GM12878 (cell line): ENCODE results near the gene EEPD1. TPM values are rescaled to one million over a fixed set of nuclear protein-coding genes. Genes with fewer than 3 reads are reported as not detected.

ENCODE experiments used
- ATAC-seq: fragments of 200-7000 bp; cut with Tn5 transposase; 3 replicates; pipeline ENCODE4 v1.9.1; 2020; ENCODE audit warnings: mild to moderate bottlenecking, moderate library complexity
- BruUV-seq: library from RNA; stranded (reverse); fragments of 400-500 nt; replicated peaks from 2 replicates; lab custom pipeline; 2021; lab: Mats Ljungman, UMichigan
- CTCF ChIA-PET: fragments of 300-600 bp; sonication (Branson Sonifier 250); formaldehyde crosslinking; extraction: SDS; loops from one replicate; lab custom pipeline; 2021; ENCODE audit warnings: inconsistent platforms; lab: Yijun Ruan, JAX
- POLR2A ChIA-PET: fragments of 350-600 bp; formaldehyde crosslinking; extraction: SDS; loops from one replicate; lab custom pipeline; 2021; ENCODE audit warnings: inconsistent platforms; lab: Charles Lee
- RAD21 ChIA-PET: fragments of 300-600 bp; sonication (Branson Sonifier 250); formaldehyde crosslinking; loops from one replicate; lab custom pipeline; 2023; ENCODE audit warnings: antibody characterized with exemption; ENCODE audit not compliant: unreplicated experiment; lab: Charles Lee
- SMC1A ChIA-PET: fragments of 300-600 bp; sonication (Branson Sonifier 250); formaldehyde crosslinking; loops from one replicate; lab custom pipeline; 2023; ENCODE audit not compliant: unreplicated experiment, uncharacterized antibody; lab: Charles Lee
- DNase-seq: peaks from one replicate; pipeline ENCODE4 v3.0.0-alpha.2; 2011; ENCODE audit warnings: low read depth, low spot score
- FAIRE-seq: peaks from 3 replicates; lab custom pipeline; 2011; peaks lifted over from hg19 to GRCh38; lab: Jason Lieb, UNC
- H2AFZ ChIP-seq: 2 replicates; pipeline ENCODE4 v1.6.0; 2011; ENCODE audit warnings: low read depth, low read length, control low read depth; ENCODE audit not compliant: control insufficient read depth
- H3K27ac ChIP-seq: 2 replicates; pipeline ENCODE4 v1.5.1; 2011; ENCODE audit warnings: control low read depth; ENCODE audit not compliant: control insufficient read depth, insufficient read depth
- H3K27me3 ChIP-seq, 2 experiments: replicated peaks in 1 of 2; 2 replicates each; pipeline versions ENCODE4 v1.6.0 to v1.6.1; 2011; ENCODE audit warnings: low read length in 1 of 2; ENCODE audit not compliant: control insufficient read depth in 2 of 2, insufficient read depth in 2 of 2
- H3K36me3 ChIP-seq, 2 experiments: 2 replicates each; pipeline ENCODE4 v1.5.1; 2011; ENCODE audit warnings: low read length in 1 of 2; ENCODE audit not compliant: control insufficient read depth in 2 of 2, insufficient read depth in 2 of 2
- H3K4me1 ChIP-seq: 2 replicates; pipeline ENCODE4 v1.6.1; 2011; ENCODE audit warnings: mild to moderate bottlenecking, low read length, moderate library complexity, mixed read lengths; ENCODE audit not compliant: control insufficient read depth, insufficient read depth
- H3K4me2 ChIP-seq: 2 replicates; pipeline ENCODE4 v1.6.0; 2011; ENCODE audit warnings: control low read depth; ENCODE audit not compliant: control insufficient read depth, insufficient read depth
- H3K4me3 ChIP-seq: fragments of 200-600 bp; sonication (generic); 2 replicates; pipeline ENCODE4 v1.5.1; 2016
- H3K79me2 ChIP-seq: 2 replicates; pipeline ENCODE4 v1.6.0; 2011; ENCODE audit warnings: low read length; ENCODE audit not compliant: control insufficient read depth, insufficient read depth
- H3K9ac ChIP-seq: 2 replicates; pipeline ENCODE4 v1.8.0; 2011; ENCODE audit warnings: low read length, control low read depth, mixed read lengths; ENCODE audit not compliant: control insufficient read depth, insufficient read depth
- H3K9me3 ChIP-seq: replicated peaks from 3 replicates; pipeline ENCODE4 v1.5.1; 2011; ENCODE audit warnings: mild to moderate bottlenecking, low read length; ENCODE audit not compliant: control insufficient read depth, insufficient read depth
- H4K20me1 ChIP-seq: 2 replicates; pipeline ENCODE4 v1.6.0; 2011; ENCODE audit not compliant: control insufficient read depth, insufficient read depth
- BRCA1 ChIP-seq: IDR thresholded peaks from 2 replicates; pipeline ENCODE4 v1.6.1; 2011; ENCODE audit warnings: low read depth, low read length, improper control_type of control experiment
- NRF1 ChIP-seq: conservative IDR thresholded peaks from 2 replicates; pipeline ENCODE4 v1.6.1; 2011; ENCODE audit warnings: mild to moderate bottlenecking, low read depth, low read length, improper control_type of control experiment
- TARDBP ChIP-seq: IDR thresholded peaks from 2 replicates; pipeline ENCODE4 v1.6.1; 2016; ENCODE audit warnings: borderline replicate concordance
- TBL1XR1 ChIP-seq: IDR thresholded peaks from 2 replicates; pipeline ENCODE4 v1.6.1; 2012; ENCODE audit warnings: low read depth, low read length, improper control_type of control experiment
- WGBS: methylation state at CpG from one replicate; pipeline ENCODE4 v1.1.6; 2016; ENCODE audit warnings: low lambda C conversion rate; ENCODE audit not compliant: insufficient replicate concordance, insufficient coverage; ENCODE audit errors: missing lambda C conversion rate; 5-methylcytosine and 5-hydroxymethylcytosine counted together
- in situ Hi-C: fragments of 300-500 bp; cut with MboI; formaldehyde crosslinking; loops from 9 replicates; pipeline ENCODE4 v1.14.3; 2018; ENCODE audit warnings: mixed read lengths
- intact Hi-C: fragments of 100-400 bp; cut with micrococcal nuclease; formaldehyde crosslinking; loops from one replicate; pipeline ENCODE4 v1.14.2; 2022; ENCODE audit not compliant: unreplicated experiment
- polyA plus RNA-seq, 11 experiments: library from polyadenylated mRNA; depleted of rRNA in 4 of 11; unstranded in 6 of 11; stranded (reverse) in 5 of 11; fragments of >200 nt; fragmentation: Nextera tagmentation in 4 of 11; fragmentation: Illumina TruSeq in 1 of 11; extraction: Ambion mirVana in 4 of 11; extraction: Trizol in 1 of 11; gene quantifications; 1 replicate in 1 of 11; 2 replicates in 10 of 11; pipeline versions ENCODE4 v1.2.1 to v1.2.3, GENCODE V29; 2011 to 2016; ENCODE audit warnings: inconsistent platforms in 2 of 11, missing spikeins in 2 of 11, low read depth in 1 of 11
- total RNA-seq, 4 experiments: library from RNA; depleted of rRNA in 3 of 4; stranded (reverse); fragments of >200 nt in 3 of 4; fragmentation: Illumina TruSeq in 1 of 4; extraction: Trizol in 1 of 4; gene quantifications; 2 replicates each; pipeline versions ENCODE4 v1.2.1 to v1.2.3, GENCODE V29; 2013 to 2021
- TF ChIP-seq, protein P1 (sequence below): fragments of 450-650 bp; formaldehyde crosslinking; IDR thresholded peaks from 2 replicates; pipeline ENCODE4 v1.4.0; 2020; ENCODE audit warnings: mild to moderate bottlenecking, moderate library complexity
- TF ChIP-seq, protein P2 (sequence below): fragments of 450-650 bp; IDR thresholded peaks from 2 replicates; pipeline ENCODE4 v1.6.1; 2017; ENCODE audit warnings: mild to moderate bottlenecking, moderate library complexity
- TF ChIP-seq, protein P3 (sequence below): fragments of 450-650 bp; IDR thresholded peaks from 2 replicates; pipeline ENCODE4 v1.6.1; 2017; ENCODE audit warnings: antibody characterized with exemption, mild to moderate bottlenecking, moderate library complexity
- TF ChIP-seq, protein P4 (sequence below): fragments of 450-650 bp; IDR thresholded peaks from 2 replicates; pipeline ENCODE4 v1.6.1; 2018; ENCODE audit warnings: mild to moderate bottlenecking, low read depth, moderate library complexity; ENCODE audit not compliant: partially characterized antibody

The EEPD1 gene
- total and polyA plus RNA-seq, 10 of the 15 experiments (the other 5 are each of a cell fraction or from before 2014, with no cell fraction given): 0.24 to 2.8 (median 0.86) TPM; not detected in 1

DNA sequence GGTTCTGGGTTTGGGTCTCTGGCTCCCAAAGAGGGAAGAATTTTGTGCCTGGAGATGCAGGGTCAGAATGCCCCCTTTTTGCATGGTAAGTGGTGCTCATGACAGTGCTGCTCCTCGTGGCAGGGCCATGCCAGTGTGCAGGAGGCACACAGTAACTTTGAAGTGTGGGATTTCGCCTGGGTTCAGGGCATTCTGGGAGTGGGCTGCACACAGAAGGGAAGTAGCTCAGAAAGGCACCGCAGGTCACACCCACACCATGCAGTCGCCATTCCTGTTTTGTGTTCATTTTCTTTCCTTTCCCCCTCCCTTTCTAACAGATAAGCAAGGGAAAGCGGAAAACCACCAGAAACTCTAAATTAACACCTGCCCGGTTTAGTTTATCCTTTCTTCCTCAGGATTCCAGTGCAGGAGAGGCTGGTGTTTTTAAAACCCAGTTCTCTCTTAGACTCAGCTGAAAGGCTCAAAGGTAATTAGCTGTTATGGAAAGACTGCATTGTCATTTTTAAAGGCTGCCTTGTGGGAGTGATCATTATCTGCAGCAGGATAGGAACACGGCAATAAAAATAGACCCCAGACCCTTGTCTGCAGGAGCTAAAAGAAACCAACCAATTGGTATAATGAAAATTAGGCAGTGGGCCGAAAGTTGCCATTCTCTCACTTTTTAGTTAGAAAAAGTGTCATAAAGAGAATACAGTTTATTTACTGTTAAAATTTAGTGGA lies 50.2 kb downstream of the EEPD1 start:
- intact Hi-C loops: no loop called here
- ChIA-PET SMC1A (interaction anchor here (1.0 to 1.8 kb wide), 2 partner anchors 17 to 76 kb away, joined by 3 to 5 read pairs; no protein-coding TSS in a partner anchor), RAD21 (no interaction called here), CTCF (interaction anchor here (0.8 kb wide), 1 partner anchor 83 kb away, joined by 3 read pairs; no protein-coding TSS in a partner anchor), POLR2A (interaction anchor here (0.7 kb wide), 1 partner anchor 47 kb away, joined by 3 read pairs; no protein-coding TSS in a partner anchor)
- 28% methylated on average over 8 of the region's 8 CpGs for WGBS
- in situ Hi-C loops: no loop called here
- H3K27ac ChIP-seq: no peak overlapping the region
- no peaks in the 10 kb centered on the region for H3K79me2 ChIP-seq
- H3K4me3 ChIP-seq: no peak overlapping the region
- DNase-seq (no peak), FAIRE-seq (no peak), ATAC-seq (no peak)
- H3K9me3 ChIP-seq: no peaks in the 10 kb centered on the region
- no peaks in the 10 kb centered on the region; a peak in 2 of 4 replicates for H3K27me3 ChIP-seq
- no peaks in the 10 kb centered on the region for H3K4me1 ChIP-seq
- BruUV-seq: no TSS peak
- H3K9ac ChIP-seq: no peak overlapping the region
- no peak overlapping the region for H3K4me2 ChIP-seq
- no peak overlapping the region for H2AFZ ChIP-seq
- H3K36me3 ChIP-seq: no peaks in the 10 kb centered on the region
- H4K20me1 ChIP-seq: no peaks in the 10 kb centered on the region
- TF ChIP-seq, protein P1, sequence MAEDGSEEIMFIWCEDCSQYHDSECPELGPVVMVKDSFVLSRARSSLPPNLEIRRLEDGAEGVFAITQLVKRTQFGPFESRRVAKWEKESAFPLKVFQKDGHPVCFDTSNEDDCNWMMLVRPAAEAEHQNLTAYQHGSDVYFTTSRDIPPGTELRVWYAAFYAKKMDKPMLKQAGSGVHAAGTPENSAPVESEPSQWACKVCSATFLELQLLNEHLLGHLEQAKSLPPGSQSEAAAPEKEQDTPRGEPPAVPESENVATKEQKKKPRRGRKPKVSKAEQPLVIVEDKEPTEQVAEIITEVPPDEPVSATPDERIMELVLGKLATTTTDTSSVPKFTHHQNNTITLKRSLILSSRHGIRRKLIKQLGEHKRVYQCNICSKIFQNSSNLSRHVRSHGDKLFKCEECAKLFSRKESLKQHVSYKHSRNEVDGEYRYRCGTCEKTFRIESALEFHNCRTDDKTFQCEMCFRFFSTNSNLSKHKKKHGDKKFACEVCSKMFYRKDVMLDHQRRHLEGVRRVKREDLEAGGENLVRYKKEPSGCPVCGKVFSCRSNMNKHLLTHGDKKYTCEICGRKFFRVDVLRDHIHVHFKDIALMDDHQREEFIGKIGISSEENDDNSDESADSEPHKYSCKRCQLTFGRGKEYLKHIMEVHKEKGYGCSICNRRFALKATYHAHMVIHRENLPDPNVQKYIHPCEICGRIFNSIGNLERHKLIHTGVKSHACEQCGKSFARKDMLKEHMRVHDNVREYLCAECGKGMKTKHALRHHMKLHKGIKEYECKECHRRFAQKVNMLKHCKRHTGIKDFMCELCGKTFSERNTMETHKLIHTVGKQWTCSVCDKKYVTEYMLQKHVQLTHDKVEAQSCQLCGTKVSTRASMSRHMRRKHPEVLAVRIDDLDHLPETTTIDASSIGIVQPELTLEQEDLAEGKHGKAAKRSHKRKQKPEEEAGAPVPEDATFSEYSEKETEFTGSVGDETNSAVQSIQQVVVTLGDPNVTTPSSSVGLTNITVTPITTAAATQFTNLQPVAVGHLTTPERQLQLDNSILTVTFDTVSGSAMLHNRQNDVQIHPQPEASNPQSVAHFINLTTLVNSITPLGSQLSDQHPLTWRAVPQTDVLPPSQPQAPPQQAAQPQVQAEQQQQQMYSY: no peak
- TF ChIP-seq, protein P2, sequence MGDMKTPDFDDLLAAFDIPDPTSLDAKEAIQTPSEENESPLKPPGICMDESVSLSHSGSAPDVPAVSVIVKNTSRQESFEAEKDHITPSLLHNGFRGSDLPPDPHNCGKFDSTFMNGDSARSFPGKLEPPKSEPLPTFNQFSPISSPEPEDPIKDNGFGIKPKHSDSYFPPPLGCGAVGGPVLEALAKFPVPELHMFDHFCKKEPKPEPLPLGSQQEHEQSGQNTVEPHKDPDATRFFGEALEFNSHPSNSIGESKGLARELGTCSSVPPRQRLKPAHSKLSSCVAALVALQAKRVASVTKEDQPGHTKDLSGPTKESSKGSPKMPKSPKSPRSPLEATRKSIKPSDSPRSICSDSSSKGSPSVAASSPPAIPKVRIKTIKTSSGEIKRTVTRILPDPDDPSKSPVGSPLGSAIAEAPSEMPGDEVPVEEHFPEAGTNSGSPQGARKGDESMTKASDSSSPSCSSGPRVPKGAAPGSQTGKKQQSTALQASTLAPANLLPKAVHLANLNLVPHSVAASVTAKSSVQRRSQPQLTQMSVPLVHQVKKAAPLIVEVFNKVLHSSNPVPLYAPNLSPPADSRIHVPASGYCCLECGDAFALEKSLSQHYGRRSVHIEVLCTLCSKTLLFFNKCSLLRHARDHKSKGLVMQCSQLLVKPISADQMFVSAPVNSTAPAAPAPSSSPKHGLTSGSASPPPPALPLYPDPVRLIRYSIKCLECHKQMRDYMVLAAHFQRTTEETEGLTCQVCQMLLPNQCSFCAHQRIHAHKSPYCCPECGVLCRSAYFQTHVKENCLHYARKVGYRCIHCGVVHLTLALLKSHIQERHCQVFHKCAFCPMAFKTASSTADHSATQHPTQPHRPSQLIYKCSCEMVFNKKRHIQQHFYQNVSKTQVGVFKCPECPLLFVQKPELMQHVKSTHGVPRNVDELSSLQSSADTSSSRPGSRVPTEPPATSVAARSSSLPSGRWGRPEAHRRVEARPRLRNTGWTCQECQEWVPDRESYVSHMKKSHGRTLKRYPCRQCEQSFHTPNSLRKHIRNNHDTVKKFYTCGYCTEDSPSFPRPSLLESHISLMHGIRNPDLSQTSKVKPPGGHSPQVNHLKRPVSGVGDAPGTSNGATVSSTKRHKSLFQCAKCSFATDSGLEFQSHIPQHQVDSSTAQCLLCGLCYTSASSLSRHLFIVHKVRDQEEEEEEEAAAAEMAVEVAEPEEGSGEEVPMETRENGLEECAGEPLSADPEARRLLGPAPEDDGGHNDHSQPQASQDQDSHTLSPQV: no peak
- TF ChIP-seq BRCA1 (no peak), NRF1 (no peak), TBL1XR1 (no peak), TARDBP (no peak)
- TF ChIP-seq, protein P3, sequence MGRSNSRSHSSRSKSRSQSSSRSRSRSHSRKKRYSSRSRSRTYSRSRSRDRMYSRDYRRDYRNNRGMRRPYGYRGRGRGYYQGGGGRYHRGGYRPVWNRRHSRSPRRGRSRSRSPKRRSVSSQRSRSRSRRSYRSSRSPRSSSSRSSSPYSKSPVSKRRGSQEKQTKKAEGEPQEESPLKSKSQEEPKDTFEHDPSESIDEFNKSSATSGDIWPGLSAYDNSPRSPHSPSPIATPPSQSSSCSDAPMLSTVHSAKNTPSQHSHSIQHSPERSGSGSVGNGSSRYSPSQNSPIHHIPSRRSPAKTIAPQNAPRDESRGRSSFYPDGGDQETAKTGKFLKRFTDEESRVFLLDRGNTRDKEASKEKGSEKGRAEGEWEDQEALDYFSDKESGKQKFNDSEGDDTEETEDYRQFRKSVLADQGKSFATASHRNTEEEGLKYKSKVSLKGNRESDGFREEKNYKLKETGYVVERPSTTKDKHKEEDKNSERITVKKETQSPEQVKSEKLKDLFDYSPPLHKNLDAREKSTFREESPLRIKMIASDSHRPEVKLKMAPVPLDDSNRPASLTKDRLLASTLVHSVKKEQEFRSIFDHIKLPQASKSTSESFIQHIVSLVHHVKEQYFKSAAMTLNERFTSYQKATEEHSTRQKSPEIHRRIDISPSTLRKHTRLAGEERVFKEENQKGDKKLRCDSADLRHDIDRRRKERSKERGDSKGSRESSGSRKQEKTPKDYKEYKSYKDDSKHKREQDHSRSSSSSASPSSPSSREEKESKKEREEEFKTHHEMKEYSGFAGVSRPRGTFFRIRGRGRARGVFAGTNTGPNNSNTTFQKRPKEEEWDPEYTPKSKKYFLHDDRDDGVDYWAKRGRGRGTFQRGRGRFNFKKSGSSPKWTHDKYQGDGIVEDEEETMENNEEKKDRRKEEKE: no peak
- TF ChIP-seq, protein P4, sequence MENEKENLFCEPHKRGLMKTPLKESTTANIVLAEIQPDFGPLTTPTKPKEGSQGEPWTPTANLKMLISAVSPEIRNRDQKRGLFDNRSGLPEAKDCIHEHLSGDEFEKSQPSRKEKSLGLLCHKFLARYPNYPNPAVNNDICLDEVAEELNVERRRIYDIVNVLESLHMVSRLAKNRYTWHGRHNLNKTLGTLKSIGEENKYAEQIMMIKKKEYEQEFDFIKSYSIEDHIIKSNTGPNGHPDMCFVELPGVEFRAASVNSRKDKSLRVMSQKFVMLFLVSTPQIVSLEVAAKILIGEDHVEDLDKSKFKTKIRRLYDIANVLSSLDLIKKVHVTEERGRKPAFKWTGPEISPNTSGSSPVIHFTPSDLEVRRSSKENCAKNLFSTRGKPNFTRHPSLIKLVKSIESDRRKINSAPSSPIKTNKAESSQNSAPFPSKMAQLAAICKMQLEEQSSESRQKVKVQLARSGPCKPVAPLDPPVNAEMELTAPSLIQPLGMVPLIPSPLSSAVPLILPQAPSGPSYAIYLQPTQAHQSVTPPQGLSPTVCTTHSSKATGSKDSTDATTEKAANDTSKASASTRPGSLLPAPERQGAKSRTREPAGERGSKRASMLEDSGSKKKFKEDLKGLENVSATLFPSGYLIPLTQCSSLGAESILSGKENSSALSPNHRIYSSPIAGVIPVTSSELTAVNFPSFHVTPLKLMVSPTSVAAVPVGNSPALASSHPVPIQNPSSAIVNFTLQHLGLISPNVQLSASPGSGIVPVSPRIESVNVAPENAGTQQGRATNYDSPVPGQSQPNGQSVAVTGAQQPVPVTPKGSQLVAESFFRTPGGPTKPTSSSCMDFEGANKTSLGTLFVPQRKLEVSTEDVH: no peak
